Colonic mucosa (tissue), 4 donors: Measurements from ENCODE around the gene IDH3B. TPM values are rescaled to one million over a fixed set of nuclear protein-coding genes. Genes with fewer than 3 reads are reported as not detected.
A peak's percentile ranks its signal among the peaks of the same experiment; 100 is the strongest.

Source experiments
- DNase-seq: peaks from one replicate; pipeline ENCODE4 v3.0.0-alpha.2; 2020
- H3K27ac ChIP-seq: fragments of 200-600 bp; one replicate; pipeline ENCODE4 v1.8.0; 2021
- H3K27me3 ChIP-seq: fragments of 200-600 bp; one replicate; pipeline ENCODE4 v1.8.0; 2021
- H3K36me3 ChIP-seq: fragments of 200-600 bp; one replicate; pipeline ENCODE4 v1.8.0; 2021
- H3K4me1 ChIP-seq: fragments of 200-600 bp; one replicate; pipeline ENCODE4 v1.8.0; 2021; ENCODE audit warnings: mild to moderate bottlenecking
- H3K4me3 ChIP-seq: fragments of 200-600 bp; one replicate; pipeline ENCODE4 v1.8.0; 2021
- H3K9ac ChIP-seq, 2 donors: one replicate each; pipeline ENCODE4 v1.7.0; 2013; ENCODE audit warnings: control low read depth in 2 of 2, low read depth in 2 of 2, low read length in 2 of 2
- H3K9me3 ChIP-seq: fragments of 200-600 bp; one replicate; pipeline ENCODE4 v1.8.0; 2021
- intact Hi-C: fragments of 100-400 bp; cut with DNase I; formaldehyde crosslinking; loops from one replicate; pipeline ENCODE4 v1.14.1; 2022
- total RNA-seq, 2 donors: library from RNA; stranded (reverse); fragmentation: NEBNext Ultra II Directional in 1 of 2; extraction: Animal tissue kit (Norgen Biotek cat#: 25700) in 1 of 2; gene quantifications; one replicate each; pipeline ENCODE4 v1.2.1, GENCODE V29; 2021
- TF ChIP-seq, protein P1 (sequence below): fragments of 200-600 bp; IDR thresholded peaks from one replicate; pipeline ENCODE4 v1.8.0; 2022; ENCODE audit warnings: antibody characterized with exemption, mild to moderate bottlenecking
- donor health status: healthy.
- donor health status: DM: no; HTN: no; CAD: no.
- donor health status: DM: no; HTN: no; CAD: no.

IDH3B gene
- total RNA-seq, 2 donors from 2014 or later: 117 to 140 TPM

GRCh38 chr20:2680046-2680445, 16.0 kb upstream of the IDH3B start:
- TF ChIP-seq, protein P1, sequence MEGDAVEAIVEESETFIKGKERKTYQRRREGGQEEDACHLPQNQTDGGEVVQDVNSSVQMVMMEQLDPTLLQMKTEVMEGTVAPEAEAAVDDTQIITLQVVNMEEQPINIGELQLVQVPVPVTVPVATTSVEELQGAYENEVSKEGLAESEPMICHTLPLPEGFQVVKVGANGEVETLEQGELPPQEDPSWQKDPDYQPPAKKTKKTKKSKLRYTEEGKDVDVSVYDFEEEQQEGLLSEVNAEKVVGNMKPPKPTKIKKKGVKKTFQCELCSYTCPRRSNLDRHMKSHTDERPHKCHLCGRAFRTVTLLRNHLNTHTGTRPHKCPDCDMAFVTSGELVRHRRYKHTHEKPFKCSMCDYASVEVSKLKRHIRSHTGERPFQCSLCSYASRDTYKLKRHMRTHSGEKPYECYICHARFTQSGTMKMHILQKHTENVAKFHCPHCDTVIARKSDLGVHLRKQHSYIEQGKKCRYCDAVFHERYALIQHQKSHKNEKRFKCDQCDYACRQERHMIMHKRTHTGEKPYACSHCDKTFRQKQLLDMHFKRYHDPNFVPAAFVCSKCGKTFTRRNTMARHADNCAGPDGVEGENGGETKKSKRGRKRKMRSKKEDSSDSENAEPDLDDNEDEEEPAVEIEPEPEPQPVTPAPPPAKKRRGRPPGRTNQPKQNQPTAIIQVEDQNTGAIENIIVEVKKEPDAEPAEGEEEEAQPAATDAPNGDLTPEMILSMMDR: no peak
- H3K9me3 ChIP-seq: no peaks in the 10 kb centered on the region
- H3K36me3 ChIP-seq: no peaks in the 10 kb centered on the region
- DNase-seq: no peak
- H3K27me3 ChIP-seq: no peaks in the 10 kb centered on the region
- intact Hi-C loops: no loop called here
- no peaks in the 10 kb centered on the region for H3K4me1 ChIP-seq
- H3K4me3 ChIP-seq: no peak overlapping the region
- no peak overlapping the region for H3K27ac ChIP-seq
- no peak overlapping the region for H3K9ac ChIP-seq

GRCh38 chr20:2673453-2673852, 9.4 kb upstream of the IDH3B start:
- no peaks in the 10 kb centered on the region for H3K4me1 ChIP-seq
- H3K27me3 ChIP-seq: no peaks in the 10 kb centered on the region
- no peak overlapping the region for H3K4me3 ChIP-seq
- no peak for DNase-seq
- H3K36me3 ChIP-seq: no peaks in the 10 kb centered on the region
- no peak overlapping the region for H3K9ac ChIP-seq
- TF ChIP-seq, protein P1: no peak
- intact Hi-C loops: no loop called here
- no peaks in the 10 kb centered on the region for H3K9me3 ChIP-seq
- H3K27ac ChIP-seq: no peak overlapping the region

DNA sequence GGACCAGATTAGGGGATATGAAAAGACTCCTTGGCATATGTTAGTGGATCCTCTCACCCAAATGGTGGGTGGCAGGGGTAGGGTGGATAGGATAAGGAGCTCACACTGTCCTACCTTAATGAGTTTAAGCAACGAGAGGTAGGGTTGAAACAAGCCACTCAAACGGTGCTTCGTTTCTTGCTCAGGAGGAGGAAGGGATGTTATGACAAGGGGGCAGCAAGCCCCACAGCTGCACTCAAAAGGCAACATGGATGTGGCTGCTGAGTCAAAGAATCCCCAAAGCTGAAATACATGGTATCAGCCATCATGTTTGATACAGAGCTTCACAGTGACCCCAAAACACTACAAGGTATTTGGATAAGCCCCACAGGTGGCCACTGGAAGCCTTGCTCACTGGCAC, 8.4 kb upstream of the IDH3B start:
- H3K9me3 ChIP-seq: no peaks in the 10 kb centered on the region
- no peak for DNase-seq
- H3K9ac ChIP-seq: no peak overlapping the region
- no peaks in the 10 kb centered on the region for H3K36me3 ChIP-seq
- TF ChIP-seq, protein P1: no peak
- H3K27me3 ChIP-seq: no peaks in the 10 kb centered on the region
- H3K27ac ChIP-seq: no peak overlapping the region
- no peak overlapping the region for H3K4me3 ChIP-seq
- H3K4me1 ChIP-seq: no peaks in the 10 kb centered on the region
- intact Hi-C loops: no loop called here

- Histone ChIP-seq H3K36me3 (no peaks in the 10 kb centered on the region), H3K4me1 (no peaks in the 10 kb centered on the region), H3K27me3 (no peaks in the 10 kb centered on the region), H3K9me3 (no peaks in the 10 kb centered on the region), H3K9ac (no peak overlapping the region), H3K27ac (no peak overlapping the region), H3K4me3 (no peak overlapping the region)
- TF ChIP-seq, protein P1: no peak
- DNase-seq: no peak
- intact Hi-C loops: no loop called here
Measured at GRCh38 chr20:2671977-2672376, 8.0 kb upstream of the IDH3B start.

GRCh38 chr20:2663364-2663886, 591 bp downstream of the IDH3B start:
- intact Hi-C loops: no loop called here
- H3K27ac ChIP-seq: peak overlapping the region; percentile 66
- H3K4me3 ChIP-seq: peak overlapping the region; percentile 99

More at GRCh38 chr20:2663364-2663886, 591 bp downstream of the IDH3B start:
- no peaks in the 10 kb centered on the region for H3K36me3 ChIP-seq
- H3K4me1 ChIP-seq: no peaks in the 10 kb centered on the region
- no peak for DNase-seq
- peak overlapping the region; percentile 78 to 86 for H3K9ac ChIP-seq
- no peaks in the 10 kb centered on the region for H3K27me3 ChIP-seq
- no peaks in the 10 kb centered on the region for H3K9me3 ChIP-seq
- TF ChIP-seq, protein P1: no peak
